ENCODE results near the gene ITPR2. TPM values are rescaled to one million over a fixed set of nuclear protein-coding genes. Genes with fewer than 3 reads are reported as not detected.

ITPR2 gene
- total and polyA plus RNA-seq, 12 donors = 5.1 to 144 (median 66.4) TPM

- intact Hi-C loops (cut with DNase I) = no loop called here
- Histone ChIP-seq H3K4me1 (replicated peaks in 1 of 2) (no peaks in the 10 kb centered on the region), H3K36me3 (replicated peaks in 1 of 2) (no peaks in the 10 kb centered on the region), H3K4me3 (no peak overlapping the region), H3K27ac (no peak overlapping the region), H3K9me3 (replicated peaks in 1 of 3) (no peaks in the 10 kb centered on the region), H3K27me3 (no peaks in the 10 kb centered on the region)
- TF ChIP-seq POLR2A (IDR thresholded peaks at IDR 0.05) (no peak), CTCF (IDR thresholded peaks at IDR 0.05) (no peak)
- 84 to 94% (median 92%) methylated on average over 2 of the region's 2 CpGs for WGBS, 4 donors
- no peak for DNase-seq
Observed at GRCh38 chr12:26548227-26548626, 284.8 kb downstream of the ITPR2 start.

GRCh38 chr12:26546535-26547314, 286.3 kb downstream of the ITPR2 start:
- H3K4me1 ChIP-seq (replicated peaks in 1 of 2) = no peaks in the 10 kb centered on the region
- no peak overlapping the region for H3K4me3 ChIP-seq
- WGBS, 4 donors = 68 to 79% (median 73%) methylated on average over 3 of the region's 3 CpGs
- no peak for DNase-seq
- no peaks in the 10 kb centered on the region for H3K9me3 ChIP-seq (replicated peaks in 1 of 3)
- H3K27ac ChIP-seq = no peak overlapping the region
- H3K27me3 ChIP-seq = no peaks in the 10 kb centered on the region
- TF ChIP-seq CTCF (IDR thresholded peaks at IDR 0.05) (no peak), POLR2A (IDR thresholded peaks at IDR 0.05) (no peak)
- no peaks in the 10 kb centered on the region for H3K36me3 ChIP-seq (replicated peaks in 1 of 2)
- intact Hi-C loops (cut with DNase I) = no loop called here

- Histone ChIP-seq H3K27me3 (no peaks in the 10 kb centered on the region), H3K4me1 (replicated peaks in 1 of 2) (no peaks in the 10 kb centered on the region), H3K9me3 (replicated peaks in 1 of 3) (no peaks in the 10 kb centered on the region), H3K27ac (no peak overlapping the region), H3K4me3 (no peak overlapping the region), H3K36me3 (replicated peaks in 1 of 2) (no peaks in the 10 kb centered on the region)
- TF ChIP-seq POLR2A (IDR thresholded peaks at IDR 0.05) = no peak
- TF ChIP-seq CTCF (IDR thresholded peaks at IDR 0.05) = no peak
- 80 to 98% (median 98%) methylated on average over 4 of the region's 4 CpGs for WGBS, 4 donors
- DNase-seq = no peak
- intact Hi-C loops (cut with DNase I) = no loop called here
Observed at GRCh38 chr12:26539131-26539530, 293.9 kb downstream of the ITPR2 start.

- WGBS, 4 donors = 97 to 99% (median 97%) methylated on average over 3 of the region's 3 CpGs
- TF ChIP-seq CTCF (IDR thresholded peaks at IDR 0.05) (no peak), POLR2A (IDR thresholded peaks at IDR 0.05) (no peak)
- DNase-seq = no peak
Observed at GRCh38 chr12:26537651-26538050, 295.3 kb downstream of the ITPR2 start.

More at GRCh38 chr12:26537651-26538050, 295.3 kb downstream of the ITPR2 start:
- no peaks in the 10 kb centered on the region for H3K36me3 ChIP-seq (replicated peaks in 1 of 2)
- no peaks in the 10 kb centered on the region for H3K9me3 ChIP-seq (replicated peaks in 1 of 3)
- no peaks in the 10 kb centered on the region for H3K4me1 ChIP-seq (replicated peaks in 1 of 2)
- H3K27me3 ChIP-seq = no peaks in the 10 kb centered on the region
- no peak overlapping the region for H3K4me3 ChIP-seq
- H3K27ac ChIP-seq = no peak overlapping the region
- intact Hi-C loops (cut with DNase I) = no loop called here

All from adrenal gland (tissue), 12 donors.